KMS-11 (cell line): ENCODE measurements around the gene SERPINB2.

Experiments
- H2AFZ ChIP-seq: fragments of 200-600 bp; sonication (generic); 2 replicates; pipeline ENCODE4 v1.6.1; 2016; ENCODE audit warnings: antibody characterized with exemption, mixed run types, low read depth
- H3K27ac ChIP-seq: fragments of 200-600 bp; sonication (generic); 2 replicates; pipeline ENCODE4 v1.6.1; 2016; ENCODE audit warnings: mild to moderate bottlenecking, mixed run types
- H3K27me3 ChIP-seq: fragments of 200-600 bp; sonication (generic); 2 replicates; pipeline ENCODE4 v1.6.1; 2017; ENCODE audit warnings: mild to moderate bottlenecking, low read depth, mixed run types, moderate library complexity; ENCODE audit not compliant: insufficient read depth
- H3K36me3 ChIP-seq: fragments of 200-600 bp; sonication (generic); 2 replicates; pipeline ENCODE4 v1.6.1; 2017; ENCODE audit warnings: mild to moderate bottlenecking, mixed run types; ENCODE audit not compliant: insufficient read depth
- H3K4me1 ChIP-seq: fragments of 200-600 bp; sonication (generic); 2 replicates; pipeline ENCODE4 v1.6.1; 2016; ENCODE audit warnings: mild to moderate bottlenecking, low read depth, mixed run types; ENCODE audit not compliant: poor library complexity, severe bottlenecking
- H3K4me2 ChIP-seq: fragments of 200-600 bp; sonication (generic); 2 replicates; pipeline ENCODE4 v1.7.0; 2016; ENCODE audit warnings: mild to moderate bottlenecking, mixed run types
- H3K4me3 ChIP-seq: fragments of 200-600 bp; sonication (generic); IDR thresholded peaks from 2 replicates; pipeline ENCODE4 v1.6.1; 2017; ENCODE audit warnings: low read depth, low read length, mixed read lengths; ENCODE audit not compliant: insufficient read depth
- H3K79me2 ChIP-seq: fragments of 200-600 bp; sonication (generic); 2 replicates; pipeline ENCODE4 v1.6.1; 2016; ENCODE audit warnings: low read depth, mixed run types; ENCODE audit not compliant: insufficient read depth
- H3K9ac ChIP-seq: fragments of 200-600 bp; sonication (generic); 2 replicates; pipeline ENCODE4 v1.6.1; 2016; ENCODE audit warnings: mild to moderate bottlenecking, mixed run types
- H4K20me1 ChIP-seq: fragments of 200-600 bp; sonication (generic); 2 replicates; pipeline ENCODE4 v1.6.1; 2016; ENCODE audit warnings: mild to moderate bottlenecking, mixed run types; ENCODE audit not compliant: insufficient read depth
- CTCF ChIP-seq: fragments of 200-600 bp; sonication (generic); conservative IDR thresholded peaks from 2 replicates; pipeline ENCODE4 v1.6.1; 2017; ENCODE audit warnings: low read depth, mild to moderate bottlenecking, antibody characterized with exemption, low read length, moderate library complexity, mixed read lengths

Gene SERPINB2

GRCh38 chr18:63883617-63884016 lies 3.9 kb upstream of the SERPINB2 start:
- no peak overlapping the region for H2AFZ ChIP-seq
- H3K4me3 ChIP-seq, result no peak overlapping the region
- TF ChIP-seq CTCF, result no peak
- H3K27me3 ChIP-seq, result no peaks in the 10 kb centered on the region
- no peaks in the 10 kb centered on the region for H3K36me3 ChIP-seq
- H4K20me1 ChIP-seq, result no peaks in the 10 kb centered on the region
- H3K4me2 ChIP-seq, result no peak overlapping the region
- H3K79me2 ChIP-seq, result no peaks in the 10 kb centered on the region
- no peaks in the 10 kb centered on the region for H3K4me1 ChIP-seq
- H3K9ac ChIP-seq, result no peak overlapping the region
- H3K27ac ChIP-seq, result no peak overlapping the region

- Histone ChIP-seq H3K27me3 (no peaks in the 10 kb centered on the region), H4K20me1 (no peaks in the 10 kb centered on the region), H3K9ac (no peak overlapping the region), H3K36me3 (no peaks in the 10 kb centered on the region), H3K79me2 (no peaks in the 10 kb centered on the region), H2AFZ (no peak overlapping the region), H3K4me1 (no peaks in the 10 kb centered on the region), H3K4me2 (no peak overlapping the region), H3K27ac (no peak overlapping the region), H3K4me3 (no peak overlapping the region)
- no peak for TF ChIP-seq CTCF
Observed at GRCh38 chr18:63888470-63889190, 1.1 kb downstream of the SERPINB2 start.

- Histone ChIP-seq H3K4me1 (no peaks in the 10 kb centered on the region), H3K27me3 (no peaks in the 10 kb centered on the region), H4K20me1 (no peaks in the 10 kb centered on the region), H3K4me2 (no peak overlapping the region), H3K4me3 (no peak overlapping the region), H3K36me3 (no peaks in the 10 kb centered on the region), H3K9ac (no peak overlapping the region), H2AFZ (no peak overlapping the region), H3K27ac (no peak overlapping the region), H3K79me2 (no peaks in the 10 kb centered on the region)
- TF ChIP-seq CTCF, result no peak
Observed at GRCh38 chr18:63889626-63890025, 2.1 kb downstream of the SERPINB2 start.

GRCh38 chr18:63890237-63890949 lies 2.9 kb downstream of the SERPINB2 start:
- no peak overlapping the region for H3K27ac ChIP-seq
- H3K4me3 ChIP-seq, result no peak overlapping the region
- H4K20me1 ChIP-seq, result no peaks in the 10 kb centered on the region
- TF ChIP-seq CTCF, result no peak
- H3K9ac ChIP-seq, result no peak overlapping the region
- no peaks in the 10 kb centered on the region for H3K36me3 ChIP-seq
- H2AFZ ChIP-seq, result no peak overlapping the region
- H3K4me1 ChIP-seq, result no peaks in the 10 kb centered on the region
- H3K79me2 ChIP-seq, result no peaks in the 10 kb centered on the region
- no peaks in the 10 kb centered on the region for H3K27me3 ChIP-seq
- no peak overlapping the region for H3K4me2 ChIP-seq
